ENCODE measurements around the gene GAS7.

GAS7 gene

GRCh38 chr17:10196941-10197340 lies 1.5 kb downstream of the GAS7 start:
- TF ChIP-seq, protein P1, sequence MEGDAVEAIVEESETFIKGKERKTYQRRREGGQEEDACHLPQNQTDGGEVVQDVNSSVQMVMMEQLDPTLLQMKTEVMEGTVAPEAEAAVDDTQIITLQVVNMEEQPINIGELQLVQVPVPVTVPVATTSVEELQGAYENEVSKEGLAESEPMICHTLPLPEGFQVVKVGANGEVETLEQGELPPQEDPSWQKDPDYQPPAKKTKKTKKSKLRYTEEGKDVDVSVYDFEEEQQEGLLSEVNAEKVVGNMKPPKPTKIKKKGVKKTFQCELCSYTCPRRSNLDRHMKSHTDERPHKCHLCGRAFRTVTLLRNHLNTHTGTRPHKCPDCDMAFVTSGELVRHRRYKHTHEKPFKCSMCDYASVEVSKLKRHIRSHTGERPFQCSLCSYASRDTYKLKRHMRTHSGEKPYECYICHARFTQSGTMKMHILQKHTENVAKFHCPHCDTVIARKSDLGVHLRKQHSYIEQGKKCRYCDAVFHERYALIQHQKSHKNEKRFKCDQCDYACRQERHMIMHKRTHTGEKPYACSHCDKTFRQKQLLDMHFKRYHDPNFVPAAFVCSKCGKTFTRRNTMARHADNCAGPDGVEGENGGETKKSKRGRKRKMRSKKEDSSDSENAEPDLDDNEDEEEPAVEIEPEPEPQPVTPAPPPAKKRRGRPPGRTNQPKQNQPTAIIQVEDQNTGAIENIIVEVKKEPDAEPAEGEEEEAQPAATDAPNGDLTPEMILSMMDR (IDR thresholded peaks at IDR 0.05; ENCODE audit: insufficient read depth, low read depth, low read length, missing control alignments) = no peak
- DNase-seq (ENCODE audit: low read depth) = no peak
- H3K4me3 ChIP-seq (ENCODE audit: low read length) = no peak overlapping the region

DNA sequence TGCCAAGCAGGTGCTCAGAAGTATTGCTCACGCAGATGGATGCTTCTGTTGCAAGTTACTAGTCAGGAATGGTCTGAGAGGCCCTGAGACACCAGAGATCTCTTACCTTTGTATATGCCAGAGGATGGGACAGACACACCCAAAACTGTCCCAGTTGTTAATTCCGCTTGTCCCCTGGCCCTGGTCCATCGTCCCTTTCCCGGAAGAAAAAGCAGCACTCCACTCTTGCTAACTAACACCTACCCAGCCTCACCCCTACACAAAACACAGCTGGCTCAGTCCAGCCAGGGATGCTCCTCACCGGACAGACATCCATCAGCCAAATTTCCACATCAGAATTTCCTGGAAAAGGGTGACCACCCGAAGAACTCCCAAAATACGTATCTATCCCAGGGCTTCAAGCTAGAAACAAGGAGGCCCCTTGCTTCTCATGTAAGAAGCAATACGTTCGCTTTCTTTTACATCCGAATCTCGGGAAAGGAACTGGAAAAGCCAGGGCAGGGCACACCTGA lies 2.0 kb downstream of the GAS7 start:
- DNase-seq (ENCODE audit: low read depth) = no peak
- TF ChIP-seq, protein P1 (IDR thresholded peaks at IDR 0.05; ENCODE audit: insufficient read depth, low read depth, low read length, missing control alignments) = no peak
- no peak overlapping the region for H3K4me3 ChIP-seq (ENCODE audit: low read length)

- H3K4me3 ChIP-seq (ENCODE audit: low read length) = no peak overlapping the region
- no peak for DNase-seq (ENCODE audit: low read depth)
- TF ChIP-seq, protein P1 (IDR thresholded peaks at IDR 0.05; ENCODE audit: insufficient read depth, low read depth, low read length, missing control alignments) = no peak
Observed at GRCh38 chr17:10195090-10195805, 3.2 kb downstream of the GAS7 start.

DNA sequence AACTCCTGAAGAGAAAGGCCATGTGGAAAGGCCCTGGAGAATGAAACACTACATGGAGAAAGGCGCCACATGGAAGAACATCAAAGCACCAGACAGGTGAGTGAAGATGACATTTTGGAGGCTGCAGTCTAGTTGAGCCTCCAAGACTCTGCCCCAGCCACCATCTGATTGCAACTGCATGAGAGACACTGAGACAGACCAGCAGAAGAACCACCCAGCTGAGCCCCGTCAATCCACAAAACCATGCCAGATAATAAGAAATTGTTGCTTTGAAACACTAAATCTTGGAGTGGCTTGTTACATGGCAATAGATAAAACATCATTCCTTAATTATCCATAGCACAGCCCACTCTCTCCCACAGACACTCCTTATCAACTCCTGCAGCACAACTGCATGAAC lies 4.8 kb downstream of the GAS7 start:
- DNase-seq (ENCODE audit: low read depth) = no peak
- TF ChIP-seq, protein P1 (IDR thresholded peaks at IDR 0.05; ENCODE audit: insufficient read depth, low read depth, low read length, missing control alignments) = no peak
- H3K4me3 ChIP-seq (ENCODE audit: low read length) = no peak overlapping the region

- no peak for DNase-seq (ENCODE audit: low read depth)
Observed at GRCh38 chr17:10192972-10193371, 5.4 kb downstream of the GAS7 start.

DNA sequence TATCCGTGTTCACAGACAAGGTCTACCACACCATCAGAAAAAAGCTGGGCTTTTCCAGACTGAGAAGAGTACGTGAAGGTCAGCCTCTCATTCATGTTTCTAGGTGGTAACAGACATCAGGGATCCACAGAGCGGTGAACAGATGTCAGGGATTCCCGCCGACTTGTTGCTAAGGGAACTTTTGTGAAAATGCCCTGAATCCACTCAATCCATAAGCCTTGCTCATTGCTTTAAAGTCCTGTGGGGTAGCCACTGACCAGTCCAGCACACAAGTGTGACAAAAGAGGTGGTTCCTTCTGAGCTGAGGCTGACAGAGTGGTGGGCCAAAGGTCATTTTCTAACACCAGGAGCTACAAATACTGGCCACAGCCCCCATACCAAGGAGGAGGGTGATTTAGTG lies 5.9 kb downstream of the GAS7 start:
- TF ChIP-seq, protein P1 (IDR thresholded peaks at IDR 0.05; ENCODE audit: insufficient read depth, low read depth, low read length, missing control alignments) = no peak
- no peak overlapping the region for H3K4me3 ChIP-seq (ENCODE audit: low read length)
- no peak for DNase-seq (ENCODE audit: low read depth)

More at GRCh38 chr17:10192972-10193371, 5.4 kb downstream of the GAS7 start:
- no peak overlapping the region for H3K4me3 ChIP-seq (ENCODE audit: low read length)
- TF ChIP-seq, protein P1 (IDR thresholded peaks at IDR 0.05; ENCODE audit: insufficient read depth, low read depth, low read length, missing control alignments) = no peak

DNA sequence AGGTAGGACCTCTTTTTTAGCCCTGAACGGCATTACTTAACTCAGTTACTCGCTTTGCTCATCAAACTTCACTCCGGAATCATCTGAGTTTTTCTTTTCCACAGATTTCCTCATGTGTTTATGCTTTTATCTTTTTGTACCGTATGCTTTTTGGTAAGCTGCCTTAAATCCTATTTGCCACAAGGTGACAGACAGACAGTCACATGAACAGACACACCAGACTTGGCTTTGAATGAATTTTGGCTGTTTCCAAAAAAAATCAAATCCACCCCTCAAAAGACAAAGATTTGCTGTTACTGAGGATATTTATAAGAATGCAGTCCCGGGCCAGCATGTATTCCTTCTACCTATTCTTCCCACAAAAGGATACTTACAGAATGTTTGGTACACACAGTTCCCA lies 10.9 kb downstream of the GAS7 start:
- TF ChIP-seq, protein P1 (IDR thresholded peaks at IDR 0.05; ENCODE audit: insufficient read depth, low read depth, low read length, missing control alignments) = no peak
- no peak for DNase-seq (ENCODE audit: low read depth)
- no peak overlapping the region for H3K4me3 ChIP-seq (ENCODE audit: low read length)
